HG02973 (cell line): Measurements from ENCODE around the gene ZNF628.
A peak's percentile ranks its signal among the peaks of the same experiment; 100 is the strongest.
"Not testable (repeated sequence)": the region's sequence is repeated elsewhere in the genome, so short reads cannot be mapped to it uniquely, and the experiment has no call there.

Experiments
- ATAC-seq: cut with Tn5 transposase; IDR thresholded peaks from one replicate; pipeline ENCODE4 v1.9.1; 2021; ENCODE audit warnings: moderate library complexity; ENCODE audit not compliant: unreplicated experiment

Gene ZNF628

DNA sequence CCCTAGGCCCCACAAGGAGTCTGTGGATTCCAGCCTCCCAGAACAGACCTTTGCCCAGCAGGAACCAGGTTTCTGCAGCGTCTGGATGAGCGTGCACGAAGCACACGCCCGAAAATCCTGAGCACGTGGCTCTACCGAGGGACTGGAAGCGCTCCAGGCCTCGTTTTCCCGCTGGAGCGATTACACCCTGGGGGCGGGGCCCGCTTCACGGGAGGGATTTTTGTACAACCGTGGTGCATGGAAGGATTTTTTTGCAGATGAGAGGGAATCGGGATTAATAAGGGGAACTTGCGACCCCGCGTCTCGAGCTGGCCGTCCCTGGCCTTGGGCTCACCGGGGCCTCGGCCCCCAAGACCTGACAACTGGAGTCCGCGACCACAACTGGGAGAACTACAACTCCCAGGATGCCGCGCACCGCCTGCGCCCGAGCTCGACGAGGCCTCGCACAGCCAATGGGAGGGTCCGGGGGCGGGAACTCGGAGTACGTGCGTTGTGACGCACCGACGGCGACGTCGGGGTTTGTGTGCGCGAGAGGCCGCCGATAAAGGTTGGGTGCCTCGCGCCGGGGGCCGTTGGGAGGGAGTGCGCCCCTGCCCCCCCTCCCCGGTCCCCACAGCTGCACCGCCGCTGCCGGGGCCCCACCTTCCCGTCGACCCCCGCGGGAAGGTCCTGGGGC is at the start of gene ZNF628:
TSS of gene ZNF628 (plus strand) at position 518 of the 676 bp plus-strand sequence. CDS start 3,294 bp downstream, outside the sequence.
- ATAC-seq = peak; percentile 86

GRCh38 chr19:55431183-55431582 is 45.2 kb upstream of the ZNF628 start:
- ATAC-seq = no peak

DNA sequence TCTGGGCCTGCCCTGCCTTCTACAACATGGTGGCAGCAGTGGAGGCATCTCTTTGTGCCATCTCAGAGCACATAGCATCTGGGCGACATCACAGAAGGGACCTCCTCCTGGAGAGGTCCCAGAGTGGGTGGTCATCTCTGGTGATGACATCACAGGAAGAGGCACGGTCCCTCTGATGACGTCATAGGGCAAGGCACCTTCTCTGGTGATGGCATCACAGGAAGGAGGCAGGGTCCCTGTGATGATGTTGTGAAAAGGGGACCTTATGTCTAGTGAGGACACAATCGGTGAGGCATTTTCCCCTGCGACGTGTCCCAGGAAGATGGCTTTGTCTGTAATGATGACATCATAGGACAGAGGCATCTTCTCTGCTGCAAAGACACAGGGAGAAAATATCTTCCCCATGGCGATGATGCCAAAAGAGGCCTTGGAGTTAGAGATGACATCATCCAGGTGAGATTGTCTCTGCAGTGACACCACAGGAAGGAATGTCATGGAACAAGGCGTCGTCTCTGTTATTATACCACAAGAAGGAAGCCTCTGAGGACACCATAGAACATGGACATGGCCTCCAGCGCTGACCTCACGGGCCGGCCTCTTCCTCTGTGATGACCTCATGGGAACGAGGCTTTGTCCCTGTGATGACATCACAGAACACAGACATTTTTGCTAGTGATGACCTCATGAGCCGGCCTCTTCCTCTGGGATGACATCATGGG is 44.0 kb upstream of the ZNF628 start:
- ATAC-seq = no peak

GRCh38 chr19:55433292-55433691 is 43.1 kb upstream of the ZNF628 start:
- no peak for ATAC-seq

DNA sequence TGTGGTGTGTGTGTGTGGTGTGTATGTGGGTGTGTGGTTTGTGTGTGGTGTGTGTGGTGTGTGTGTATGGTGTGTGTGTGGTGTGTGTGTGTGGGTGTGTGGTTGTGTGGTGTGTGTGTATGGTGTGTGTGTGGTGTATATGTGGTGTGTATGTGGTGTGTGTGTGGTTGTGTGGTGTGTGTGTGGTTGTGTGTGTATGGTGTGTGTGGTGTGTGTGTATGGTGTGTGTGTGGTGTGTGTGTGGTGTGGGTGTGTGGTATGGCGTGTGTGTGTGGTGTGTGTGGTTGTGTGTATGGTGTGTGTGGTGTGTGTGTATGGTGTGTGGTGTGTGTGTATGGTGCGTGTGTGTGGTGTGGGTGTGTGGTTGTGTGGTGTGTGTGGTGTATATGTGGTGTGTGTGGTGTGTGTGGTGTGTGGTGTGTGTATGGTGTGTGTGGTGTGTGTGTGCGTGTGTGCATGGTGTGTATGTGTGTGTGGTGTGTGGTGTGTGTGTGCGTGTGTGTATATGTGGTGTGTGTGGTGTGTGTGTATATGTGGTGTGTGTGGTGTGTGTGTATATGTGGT is 42.0 kb upstream of the ZNF628 start:
- ATAC-seq = no peak

DNA sequence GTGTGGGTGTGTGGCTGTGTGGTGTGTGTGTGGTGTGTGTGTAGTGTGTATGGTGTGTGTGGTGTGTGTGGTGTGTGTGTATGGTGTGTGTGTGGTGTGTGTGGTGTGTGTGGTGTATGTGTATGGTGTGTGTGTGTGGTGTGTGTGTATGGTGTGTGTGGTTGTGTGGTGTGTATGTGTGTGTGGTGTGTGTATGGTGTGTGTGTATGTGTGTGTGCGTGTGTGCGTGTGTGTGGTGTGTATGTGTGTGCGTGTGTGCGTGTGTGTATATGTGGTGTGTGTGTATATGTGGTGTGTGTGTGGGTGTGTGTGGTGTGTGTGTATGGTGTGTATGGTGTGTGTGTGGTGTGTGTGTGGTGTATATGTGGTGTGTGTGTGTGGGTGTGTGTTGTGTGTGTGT is 41.4 kb upstream of the ZNF628 start:
- no peak for ATAC-seq

DNA sequence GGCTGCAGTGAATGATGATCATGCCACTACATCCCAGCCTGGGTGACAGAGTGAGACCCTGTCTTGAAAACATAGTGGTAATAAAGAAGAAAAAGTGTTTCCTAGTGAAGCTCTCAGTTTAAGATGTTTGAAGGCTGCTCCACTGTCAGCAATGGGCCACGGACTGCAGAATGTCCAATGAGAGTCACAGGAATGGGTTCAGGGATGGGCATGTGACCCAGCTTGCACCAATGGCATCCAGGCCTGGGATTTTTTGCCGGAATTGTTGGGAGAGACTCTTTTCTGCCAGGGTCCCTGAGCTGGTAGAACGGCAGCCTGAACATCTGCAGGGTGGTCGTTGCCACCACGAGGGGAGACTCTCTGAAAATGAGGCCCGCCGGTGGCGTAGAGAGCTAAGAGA is 39.6 kb upstream of the ZNF628 start:
- ATAC-seq = no peak

- ATAC-seq = no peak
Observed at GRCh38 chr19:55437410-55437809, 39.0 kb upstream of the ZNF628 start.

DNA sequence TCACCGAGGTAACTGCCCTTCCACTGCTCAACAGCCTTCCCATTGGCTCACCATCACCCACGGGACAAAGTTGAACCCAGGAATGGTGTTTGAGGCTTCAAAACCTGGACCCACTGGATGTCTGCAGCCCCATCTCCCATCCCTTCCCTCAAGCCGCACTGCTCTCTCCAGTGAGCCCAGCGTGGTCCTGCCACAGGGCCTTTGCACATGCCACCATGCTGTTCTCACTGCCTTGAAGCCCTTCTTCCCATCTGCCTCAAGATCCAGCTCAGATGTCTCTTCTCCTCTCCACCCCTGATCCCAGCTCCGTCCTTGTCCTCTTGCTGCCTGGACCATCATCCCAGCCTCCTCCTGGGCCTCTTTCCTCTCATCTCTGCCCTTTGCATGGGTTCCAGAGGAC is 37.4 kb upstream of the ZNF628 start:
- ATAC-seq = no peak

DNA sequence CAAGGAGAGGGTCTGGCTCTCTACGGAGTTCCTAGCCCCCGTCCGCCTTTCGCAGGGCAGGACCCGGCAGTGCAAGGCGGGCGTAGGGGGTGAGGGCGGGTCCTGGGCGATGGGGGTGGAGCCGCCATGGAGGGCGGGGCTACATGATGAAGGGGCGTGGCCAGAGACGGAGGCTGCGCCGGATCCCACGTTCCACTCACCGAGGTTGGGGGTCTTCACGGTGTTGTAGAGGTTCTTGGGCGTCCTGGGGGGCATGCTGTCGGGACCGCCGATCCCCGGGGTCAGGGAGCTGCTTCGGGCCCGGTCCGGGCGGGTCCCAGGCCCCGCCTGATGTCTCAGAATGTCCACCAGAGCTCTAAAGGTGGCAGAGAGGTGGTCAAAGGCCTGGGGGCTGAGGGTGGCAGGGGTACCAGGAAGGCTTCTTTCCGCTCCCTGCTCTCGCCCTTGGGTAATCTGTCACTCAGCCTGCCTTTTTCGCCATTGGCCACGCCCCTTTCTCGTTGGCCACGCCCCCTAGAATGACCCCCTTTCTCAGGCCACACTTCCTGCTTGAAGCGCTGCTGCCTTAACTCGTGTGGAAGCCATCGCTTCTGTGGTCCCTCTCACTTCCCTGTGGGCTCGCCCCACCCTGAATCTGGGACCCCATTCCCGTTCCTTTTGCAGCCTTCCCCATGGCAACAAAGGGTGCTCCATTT is 35.9 kb upstream of the ZNF628 start:
- ATAC-seq = no peak

- no peak for ATAC-seq
Observed at GRCh38 chr19:55441319-55441691, 35.1 kb upstream of the ZNF628 start.

- ATAC-seq = no peak
Observed at GRCh38 chr19:55441692-55442321, 34.6 kb upstream of the ZNF628 start.

DNA sequence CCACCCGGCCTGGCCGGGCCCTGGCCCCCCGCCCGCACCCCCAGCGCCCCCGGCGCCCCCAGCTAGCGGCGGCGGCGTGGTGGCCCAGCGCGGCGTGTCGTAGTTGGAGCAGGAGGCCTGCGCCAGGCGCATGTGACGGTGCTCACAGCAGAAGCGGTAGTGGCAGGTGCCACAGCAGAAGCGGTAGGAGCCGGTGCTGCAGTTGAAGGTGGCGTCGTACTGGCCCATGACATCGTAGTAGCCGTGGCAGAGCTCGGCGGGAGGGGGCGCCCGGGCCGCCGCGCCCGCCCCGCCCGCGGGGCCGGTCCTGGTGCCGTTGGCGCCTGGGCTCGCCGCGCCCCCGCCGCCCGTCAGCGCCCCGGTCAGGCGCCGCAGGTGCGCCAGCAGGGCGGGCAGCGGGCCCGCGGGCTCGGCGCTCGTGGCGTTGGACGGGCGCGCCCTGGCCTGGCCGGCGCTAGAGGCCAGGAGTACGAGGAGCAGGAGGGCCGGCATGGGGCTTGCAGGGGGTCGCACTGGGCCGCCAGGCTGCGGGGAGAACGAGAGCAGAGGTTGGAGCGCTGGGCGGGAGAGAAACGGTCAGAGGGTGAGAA is 34.0 kb upstream of the ZNF628 start:
- no peak for ATAC-seq

DNA sequence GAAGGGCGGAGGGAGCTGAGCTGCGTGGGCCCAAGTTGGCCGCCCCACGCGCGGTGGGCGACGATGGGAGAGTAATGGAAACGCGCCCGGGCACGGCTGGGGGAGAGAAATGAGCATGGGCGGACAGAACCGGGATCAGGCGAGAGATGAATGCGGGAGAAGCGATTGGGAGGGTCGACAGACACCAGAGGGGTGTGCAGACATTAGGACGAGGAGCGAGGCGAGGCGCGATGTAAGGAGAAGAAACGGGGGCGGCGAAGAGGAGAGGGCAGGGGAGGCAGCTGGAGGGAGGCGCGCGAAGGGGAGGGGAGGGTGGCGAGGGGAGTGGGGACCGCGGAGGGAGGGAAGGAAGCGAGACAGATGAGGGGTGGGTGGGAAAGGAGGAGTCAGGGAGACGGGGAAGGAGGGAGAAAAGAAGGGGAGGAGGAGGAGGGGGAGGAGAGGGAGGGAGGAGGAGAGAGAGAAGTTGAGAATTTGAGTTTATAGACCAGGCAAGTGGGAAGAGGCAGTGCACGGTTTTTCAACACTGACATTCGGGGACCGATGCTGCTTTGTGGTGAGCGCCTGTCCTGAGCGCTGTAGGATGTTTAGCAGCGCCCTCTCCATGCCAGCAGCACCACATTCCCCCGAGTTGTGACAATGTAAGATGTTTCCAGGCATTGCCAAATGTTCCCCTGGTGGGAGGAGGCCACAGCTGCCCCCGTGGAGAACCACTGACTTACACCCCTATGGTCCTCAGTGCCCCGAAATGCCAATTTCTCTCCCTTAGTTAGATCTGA is 33.2 kb upstream of the ZNF628 start, which contains the start of gene SHISA7:
TSS of gene SHISA7 (minus strand) at position 256 of the 779 bp plus-strand sequence. CDS start 437 bp downstream, outside the sequence.
- no peak for ATAC-seq

DNA sequence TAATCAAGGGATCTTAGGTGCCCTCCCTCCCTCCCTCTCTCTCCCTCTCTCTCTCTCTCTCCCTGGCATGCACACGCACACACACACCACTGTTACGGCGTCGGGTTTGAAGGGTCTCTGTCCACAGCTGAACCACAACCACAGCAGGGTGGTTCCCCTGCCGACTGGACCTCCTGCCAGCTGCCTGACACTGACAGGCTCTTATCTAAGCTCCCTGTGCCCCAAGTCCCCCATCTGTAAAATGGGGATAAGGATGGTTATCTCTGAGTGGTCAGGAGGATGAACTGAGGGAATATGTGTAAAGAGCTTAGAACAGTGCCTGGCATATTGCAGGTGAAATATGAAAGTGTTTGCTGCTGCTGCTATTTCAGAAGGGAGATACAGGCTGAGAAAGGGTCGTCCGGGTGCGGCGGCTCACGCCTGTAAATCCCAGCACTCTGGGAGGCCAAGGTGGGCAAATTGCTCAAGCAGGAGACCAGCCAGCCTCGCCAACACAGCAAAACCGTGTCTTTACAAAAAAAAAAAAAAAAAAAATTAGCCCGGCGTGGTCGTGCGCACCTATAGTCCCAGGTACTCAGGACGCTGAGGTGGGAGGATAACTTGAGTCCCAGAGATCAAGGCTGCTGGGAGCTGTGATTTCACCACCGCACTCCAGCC is 32.5 kb upstream of the ZNF628 start:
- ATAC-seq = no peak

DNA sequence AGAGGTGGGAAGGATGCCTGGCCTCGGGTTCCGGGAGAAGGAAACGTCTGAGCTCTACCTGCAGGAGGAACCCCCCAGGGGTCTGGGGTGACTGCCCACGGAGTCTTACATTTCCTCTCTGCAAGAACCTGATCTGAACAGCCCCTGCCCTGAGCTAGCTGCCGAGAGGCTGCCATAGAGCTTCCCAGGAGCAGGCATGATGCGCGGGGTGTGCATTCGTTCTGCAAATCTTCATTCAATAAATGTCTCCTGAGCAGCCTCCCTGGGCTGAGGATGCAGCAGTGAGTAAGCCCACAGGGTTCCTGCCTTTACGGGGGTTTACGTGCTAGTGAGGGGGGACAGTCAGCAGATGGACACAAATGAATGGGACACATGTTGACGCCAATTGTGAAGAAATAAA is 31.8 kb upstream of the ZNF628 start:
- no peak for ATAC-seq

DNA sequence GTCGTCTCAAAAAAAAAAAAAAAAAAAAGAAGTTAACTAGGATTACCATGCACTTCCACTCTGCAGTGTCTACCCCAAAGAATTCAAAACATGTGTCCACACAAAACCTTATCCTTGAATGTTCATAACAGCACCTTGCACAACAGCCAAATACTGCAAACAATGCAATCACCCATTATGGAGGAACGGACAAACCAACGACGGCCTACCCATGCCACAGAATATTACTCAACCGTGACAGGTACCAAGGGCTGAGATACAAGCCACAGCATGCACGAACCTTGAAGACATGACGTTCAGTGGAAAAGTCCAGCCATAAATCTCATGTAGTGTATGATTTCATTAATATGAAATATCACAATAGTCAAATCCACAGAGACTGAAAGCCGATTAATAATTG is 30.4 kb upstream of the ZNF628 start:
- ATAC-seq = no peak

DNA sequence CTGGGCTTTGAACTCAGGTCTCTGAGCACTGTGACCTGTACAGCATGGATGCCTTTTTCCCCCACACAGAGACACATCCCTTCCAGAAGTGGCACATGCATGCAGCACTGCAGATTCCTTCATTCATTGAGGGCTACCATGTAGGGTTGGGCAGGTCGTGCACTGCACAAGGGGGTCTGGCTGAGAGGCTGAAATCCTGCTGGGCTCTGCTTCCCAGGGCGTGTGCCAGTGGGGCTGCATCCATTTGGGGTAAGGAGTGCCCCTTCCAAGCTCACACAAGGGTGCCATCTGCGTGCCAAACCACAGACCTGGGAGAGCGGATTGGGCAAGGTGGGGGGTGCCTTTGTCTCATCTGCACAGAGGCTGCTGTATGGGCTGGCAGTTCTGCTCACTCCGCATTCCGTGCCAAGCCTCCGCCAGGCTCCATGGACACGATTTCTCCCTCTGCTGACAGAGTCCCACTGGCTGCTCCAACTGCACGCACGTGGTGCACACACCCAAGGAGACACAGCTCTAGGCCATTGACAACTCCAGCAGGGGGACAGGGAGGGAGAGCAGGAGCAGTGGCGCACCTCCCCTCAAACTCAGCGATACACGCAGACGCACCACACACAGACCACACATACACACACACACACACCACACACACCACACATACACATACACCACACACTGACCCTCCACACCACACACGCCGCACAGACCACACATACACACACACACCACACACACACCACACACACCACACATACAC is 28.8 kb upstream of the ZNF628 start:
- no peak for ATAC-seq

GRCh38 chr19:55448175-55448490 is 28.3 kb upstream of the ZNF628 start:
- not testable (repeated sequence) for ATAC-seq
